Adipocyte (in vitro differentiated cells): Measurements from ENCODE around the gene SLIT3.

Source experiments
- DNase-seq: peaks from one replicate; pipeline ENCODE4 v3.0.0-alpha.2; 2015; ENCODE audit warnings: low read depth
- H3K27me3 ChIP-seq: replicated peaks from 2 replicates; pipeline ENCODE4 v1.7.0; 2013; ENCODE audit warnings: mild to moderate bottlenecking, low read length, moderate library complexity; ENCODE audit not compliant: control insufficient read depth, insufficient read depth
- H3K36me3 ChIP-seq: 2 replicates; pipeline ENCODE4 v1.7.0; 2013; ENCODE audit warnings: low read length, mild to moderate bottlenecking, moderate library complexity; ENCODE audit not compliant: control insufficient read depth, insufficient read depth, severe bottlenecking
- H3K4me1 ChIP-seq: 2 replicates; pipeline ENCODE4 v1.7.0; 2013; ENCODE audit warnings: mild to moderate bottlenecking, low read length, moderate library complexity; ENCODE audit not compliant: control insufficient read depth, insufficient read depth
- H3K4me3 ChIP-seq: 2 replicates; pipeline ENCODE4 v1.7.0; 2013; ENCODE audit warnings: mild to moderate bottlenecking, low read length, moderate library complexity
- H3K9ac ChIP-seq: 2 replicates; pipeline ENCODE4 v1.7.0; 2013; ENCODE audit warnings: mild to moderate bottlenecking, low read length, moderate library complexity
- H3K9me3 ChIP-seq: 2 replicates; pipeline ENCODE4 v1.7.0; 2013; ENCODE audit warnings: mild to moderate bottlenecking, low read length, moderate library complexity; ENCODE audit not compliant: control insufficient read depth

SLIT3 gene

GRCh38 chr5:168681556-168682183 lies 619.3 kb downstream of the SLIT3 start:
- Histone ChIP-seq H3K4me1 (peaks cover 31% of the 10 kb centered on the region), H3K27me3 (no peaks in the 10 kb centered on the region), H3K36me3 (peaks cover 39% of the 10 kb centered on the region), H3K4me3 (no peak overlapping the region), H3K9me3 (no peaks in the 10 kb centered on the region), H3K9ac (no peak overlapping the region)
- peak; percentile 33 for DNase-seq

DNA sequence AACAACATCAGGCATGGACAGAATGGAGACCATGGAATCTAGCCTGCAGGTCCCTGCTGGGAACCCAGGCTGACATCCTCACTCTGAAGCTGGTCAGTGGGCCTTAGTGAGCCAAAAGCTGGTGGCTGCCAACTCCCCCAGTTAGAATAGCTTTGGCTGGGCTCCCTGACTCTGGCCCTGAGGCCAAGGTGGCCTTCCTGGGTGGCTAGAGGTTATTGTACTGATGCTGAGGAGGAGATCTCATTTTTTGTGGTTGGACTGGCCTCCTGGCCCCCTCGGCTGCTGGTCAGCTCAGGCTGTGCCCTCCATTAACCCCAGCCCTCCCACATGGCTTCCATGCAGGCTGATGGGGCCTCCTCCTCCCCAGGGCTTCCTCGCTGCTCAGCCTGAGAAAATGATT lies 620.5 kb downstream of the SLIT3 start:
- no peak overlapping the region for H3K4me3 ChIP-seq
- H3K9me3 ChIP-seq, result no peaks in the 10 kb centered on the region
- peak overlapping the region; percentile 21 for H3K9ac ChIP-seq
- no peaks in the 10 kb centered on the region for H3K27me3 ChIP-seq
- no peak for DNase-seq
- peaks cover 31% of the 10 kb centered on the region for H3K4me1 ChIP-seq
- peaks cover 30% of the 10 kb centered on the region for H3K36me3 ChIP-seq

DNA sequence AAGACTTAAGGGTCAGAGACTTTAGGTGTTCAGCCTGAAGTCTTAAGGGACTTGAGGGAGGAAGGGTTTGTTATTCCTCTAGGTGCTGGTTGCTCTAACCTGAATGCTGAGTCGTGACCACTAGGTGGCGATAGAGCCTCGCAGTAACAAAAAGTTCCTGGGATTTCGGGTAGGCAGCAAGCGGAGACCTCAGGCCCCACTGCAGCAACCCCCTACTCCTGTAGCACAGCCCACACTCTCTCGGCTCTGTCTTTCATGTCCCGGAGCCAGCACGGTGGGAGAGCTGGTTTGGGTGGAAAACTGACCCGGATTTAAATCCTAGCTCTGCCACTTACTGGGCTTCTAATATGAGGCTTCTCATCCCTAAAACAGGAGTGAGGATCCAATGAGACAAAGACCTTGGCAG lies 621.4 kb downstream of the SLIT3 start:
- peak; percentile 84 for DNase-seq

DNA sequence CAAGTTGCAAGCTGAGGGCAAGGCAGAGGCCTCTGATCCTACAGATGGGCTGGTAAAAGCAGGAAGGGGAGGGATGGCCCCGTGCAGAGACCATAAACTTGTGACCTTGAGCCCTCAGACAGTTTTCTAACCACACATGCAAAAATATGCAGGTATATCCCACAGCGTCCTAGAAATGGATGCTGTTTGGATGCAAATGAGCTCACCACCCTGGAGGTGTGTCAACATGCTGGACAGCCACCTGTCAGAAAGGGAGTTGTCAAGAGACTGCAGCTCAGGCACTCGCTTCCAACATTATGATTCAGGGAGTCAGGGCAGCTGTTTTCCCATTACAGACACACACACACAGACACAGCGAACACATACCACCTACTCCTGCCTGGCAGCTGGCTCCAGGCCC lies 624.4 kb downstream of the SLIT3 start:
- DNase-seq, result no peak
- peaks cover 23% of the 10 kb centered on the region for H3K36me3 ChIP-seq
- no peak overlapping the region for H3K4me3 ChIP-seq
- no peaks in the 10 kb centered on the region for H3K27me3 ChIP-seq
- no peak overlapping the region for H3K9ac ChIP-seq
- H3K9me3 ChIP-seq, result no peaks in the 10 kb centered on the region
- H3K4me1 ChIP-seq, result peaks cover 20% of the 10 kb centered on the region

More for the DNA sequence above, 621.4 kb downstream of the SLIT3 start:
- no peak overlapping the region for H3K9ac ChIP-seq
- no peak overlapping the region for H3K4me3 ChIP-seq
- peaks cover 25% of the 10 kb centered on the region for H3K36me3 ChIP-seq
- no peaks in the 10 kb centered on the region for H3K27me3 ChIP-seq
- H3K4me1 ChIP-seq, result peaks cover 31% of the 10 kb centered on the region
- no peaks in the 10 kb centered on the region for H3K9me3 ChIP-seq

DNA sequence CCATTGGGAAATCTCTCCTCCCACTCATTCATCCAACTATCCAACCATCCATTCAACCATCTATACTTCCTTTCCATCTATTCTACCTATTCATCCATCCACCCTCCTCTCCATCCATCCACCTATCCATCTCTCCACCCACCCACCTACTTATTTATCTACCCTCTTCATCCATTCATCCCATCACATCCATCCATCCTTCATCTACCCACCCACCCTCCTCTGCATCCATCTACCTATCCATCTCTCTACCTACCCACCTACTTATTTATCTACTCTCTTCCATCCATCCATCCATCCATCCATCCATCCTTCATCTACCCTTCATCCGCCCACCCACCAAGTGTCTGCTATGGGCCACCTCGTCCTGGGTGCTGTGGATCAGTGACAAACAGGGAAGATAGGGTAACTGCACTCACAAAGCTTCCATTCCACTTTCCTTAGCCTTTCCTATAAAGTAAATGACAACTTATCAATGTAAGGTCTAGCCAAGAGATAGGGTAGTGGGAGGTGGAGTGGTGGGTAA lies 625.0 kb downstream of the SLIT3 start:
- DNase-seq, result no peak
- peaks cover 29% of the 10 kb centered on the region for H3K36me3 ChIP-seq
- H3K9ac ChIP-seq, result no peak overlapping the region
- H3K27me3 ChIP-seq, result no peaks in the 10 kb centered on the region
- H3K9me3 ChIP-seq, result no peaks in the 10 kb centered on the region
- H3K4me1 ChIP-seq, result peaks cover 14% of the 10 kb centered on the region
- H3K4me3 ChIP-seq, result no peak overlapping the region

DNA sequence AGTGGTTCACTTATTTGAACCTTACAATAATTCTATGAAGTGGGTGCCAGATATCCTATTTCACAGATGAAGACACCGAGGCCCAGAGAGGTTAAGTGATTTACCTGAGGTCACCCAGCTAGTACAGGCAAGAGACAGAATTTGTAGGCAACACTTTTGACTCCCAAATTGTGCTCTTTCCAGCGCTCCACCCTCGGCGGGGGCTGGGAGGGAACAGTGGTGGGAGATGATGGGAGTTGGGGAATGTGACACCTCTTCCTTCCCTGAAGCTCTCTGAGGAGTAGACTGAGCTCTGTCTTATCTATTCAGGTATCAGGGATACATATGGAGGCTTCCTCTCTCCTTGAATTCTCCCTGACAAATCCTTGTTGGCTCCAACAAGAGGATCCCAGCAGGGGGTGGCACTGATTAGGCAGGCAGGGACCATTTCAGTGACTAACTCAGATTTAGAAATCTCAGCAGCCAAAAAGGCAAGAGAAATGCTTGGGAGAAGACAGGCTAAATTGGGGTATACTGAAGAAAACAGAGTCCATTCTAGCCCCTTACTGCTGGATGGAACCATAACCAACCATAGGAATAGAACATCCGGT lies 626.0 kb downstream of the SLIT3 start:
- Histone ChIP-seq H3K27me3 (no peaks in the 10 kb centered on the region), H3K9ac (no peak overlapping the region), H3K9me3 (no peaks in the 10 kb centered on the region), H3K4me1 (peaks cover 5% of the 10 kb centered on the region), H3K36me3 (peaks cover 38% of the 10 kb centered on the region), H3K4me3 (no peak overlapping the region)
- DNase-seq, result no peak

DNA sequence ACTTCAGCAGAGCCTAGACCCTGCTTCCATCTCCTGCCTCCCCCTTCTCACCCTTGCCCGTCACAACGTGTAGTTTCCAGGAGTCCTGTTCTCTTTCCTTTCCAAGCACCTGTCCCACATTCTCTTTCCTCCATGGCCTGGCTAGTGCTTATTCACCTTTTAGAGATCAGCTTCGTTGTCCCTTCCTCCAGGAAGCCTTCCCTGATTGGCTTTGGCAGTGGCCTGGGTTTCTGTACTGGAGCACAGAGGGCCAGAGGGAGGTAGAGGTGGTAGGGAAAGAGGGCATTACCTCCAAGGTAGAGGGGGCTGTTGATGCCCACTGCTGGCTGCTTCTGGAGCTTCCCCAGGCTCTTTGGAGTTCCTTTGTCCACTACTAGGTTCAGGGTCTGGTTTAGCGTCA lies 628.1 kb downstream of the SLIT3 start:
- Histone ChIP-seq H3K9ac (no peak overlapping the region), H3K4me1 (no peaks in the 10 kb centered on the region), H3K9me3 (no peaks in the 10 kb centered on the region), H3K36me3 (peaks cover 59% of the 10 kb centered on the region), H3K27me3 (no peaks in the 10 kb centered on the region), H3K4me3 (no peak overlapping the region)
- no peak for DNase-seq

DNA sequence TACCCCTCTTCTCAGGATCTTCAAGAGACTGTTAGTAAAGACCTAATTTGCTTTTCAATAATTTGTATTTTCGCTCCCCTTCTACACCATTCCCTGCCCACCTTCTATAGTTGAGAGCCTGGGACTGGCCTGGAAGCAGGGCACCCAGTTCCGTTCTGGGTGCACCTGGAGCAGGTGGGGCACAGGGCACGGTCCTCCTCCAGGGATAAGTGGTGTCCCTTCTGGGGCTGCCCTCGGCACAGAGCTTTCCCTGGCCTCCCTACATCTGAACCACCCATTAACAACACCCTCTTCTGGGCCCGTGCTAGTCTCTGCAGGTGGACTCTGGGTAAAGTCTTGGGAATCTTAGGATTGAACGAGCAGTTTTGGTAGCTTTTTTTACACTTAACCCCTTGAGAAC lies 628.9 kb downstream of the SLIT3 start:
- Histone ChIP-seq H3K9me3 (no peaks in the 10 kb centered on the region), H3K36me3 (peaks cover 68% of the 10 kb centered on the region), H3K9ac (no peak overlapping the region), H3K4me1 (no peaks in the 10 kb centered on the region), H3K27me3 (no peaks in the 10 kb centered on the region), H3K4me3 (no peak overlapping the region)
- DNase-seq, result no peak

GRCh38 chr5:168670881-168671575 lies 629.9 kb downstream of the SLIT3 start:
- Histone ChIP-seq H3K4me1 (no peaks in the 10 kb centered on the region), H3K4me3 (no peak overlapping the region), H3K27me3 (no peaks in the 10 kb centered on the region), H3K9ac (no peak overlapping the region), H3K9me3 (no peaks in the 10 kb centered on the region), H3K36me3 (peaks cover 78% of the 10 kb centered on the region)
- no peak for DNase-seq

- H3K9ac ChIP-seq, result no peak overlapping the region
- peaks cover 83% of the 10 kb centered on the region for H3K36me3 ChIP-seq
- DNase-seq, result no peak
- no peaks in the 10 kb centered on the region for H3K4me1 ChIP-seq
- no peaks in the 10 kb centered on the region for H3K9me3 ChIP-seq
- H3K27me3 ChIP-seq, result no peaks in the 10 kb centered on the region
- no peak overlapping the region for H3K4me3 ChIP-seq
Measured at GRCh38 chr5:168669668-168670378, 631.1 kb downstream of the SLIT3 start.

DNA sequence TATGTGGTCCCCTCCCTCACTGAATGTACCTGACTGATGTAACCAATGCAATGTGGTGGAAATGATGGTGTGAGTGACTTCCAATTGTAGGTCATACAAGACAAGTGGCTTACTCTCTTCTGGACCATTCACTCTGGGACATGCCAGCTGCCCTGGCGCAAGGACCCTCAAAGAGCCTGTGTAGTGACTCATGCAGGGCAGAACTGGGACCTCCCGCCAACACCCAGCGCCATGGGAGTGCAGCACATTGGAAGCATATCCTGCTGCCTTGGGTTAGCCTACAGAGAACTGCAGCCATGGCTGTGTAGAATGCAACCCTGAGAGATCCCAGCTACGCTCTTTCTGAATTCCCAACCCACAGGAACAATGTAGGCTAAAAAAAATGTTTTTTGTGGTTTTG lies 631.8 kb downstream of the SLIT3 start:
- no peak for DNase-seq
- Histone ChIP-seq H3K36me3 (peaks cover 87% of the 10 kb centered on the region), H3K4me3 (no peak overlapping the region), H3K9ac (no peak overlapping the region), H3K27me3 (no peaks in the 10 kb centered on the region), H3K9me3 (no peaks in the 10 kb centered on the region), H3K4me1 (no peaks in the 10 kb centered on the region)
